ENCODE results near the gene CASP9. TPM values are rescaled to one million over a fixed set of nuclear protein-coding genes. Genes with fewer than 3 reads are reported as not detected.
A peak's percentile ranks its signal among the peaks of the same experiment; 100 is the strongest.
"Not testable (repeated sequence)": the region's sequence is repeated elsewhere in the genome, so short reads cannot be mapped to it uniquely, and the experiment has no call there.

Gene CASP9
- total and polyA plus RNA-seq, 2 experiments from 2014 or later: 14.2 to 17.1 TPM

- Histone ChIP-seq H2AFZ (no peak overlapping the region), H3K9me2 (replicated peaks; ENCODE audit: insufficient read depth) (no peaks in the 10 kb centered on the region), H3K4me2 (no peak overlapping the region), H3K4me3 (no peak overlapping the region), H3K4me1 (ENCODE audit: insufficient read depth) (no peaks in the 10 kb centered on the region), H4K20me1 (ENCODE audit: insufficient read depth, poor library complexity, severe bottlenecking) (no peaks in the 10 kb centered on the region), H3K27ac (no peak overlapping the region), H3K27me3 (no peaks in the 10 kb centered on the region), H3K79me2 (no peaks in the 10 kb centered on the region), H3K36me3 (replicated peaks; ENCODE audit: insufficient read depth, low read depth) (no peaks in the 10 kb centered on the region), H3K9me3 (ENCODE audit: low read depth) (no peaks in the 10 kb centered on the region)
- TF ChIP-seq, protein P1, sequence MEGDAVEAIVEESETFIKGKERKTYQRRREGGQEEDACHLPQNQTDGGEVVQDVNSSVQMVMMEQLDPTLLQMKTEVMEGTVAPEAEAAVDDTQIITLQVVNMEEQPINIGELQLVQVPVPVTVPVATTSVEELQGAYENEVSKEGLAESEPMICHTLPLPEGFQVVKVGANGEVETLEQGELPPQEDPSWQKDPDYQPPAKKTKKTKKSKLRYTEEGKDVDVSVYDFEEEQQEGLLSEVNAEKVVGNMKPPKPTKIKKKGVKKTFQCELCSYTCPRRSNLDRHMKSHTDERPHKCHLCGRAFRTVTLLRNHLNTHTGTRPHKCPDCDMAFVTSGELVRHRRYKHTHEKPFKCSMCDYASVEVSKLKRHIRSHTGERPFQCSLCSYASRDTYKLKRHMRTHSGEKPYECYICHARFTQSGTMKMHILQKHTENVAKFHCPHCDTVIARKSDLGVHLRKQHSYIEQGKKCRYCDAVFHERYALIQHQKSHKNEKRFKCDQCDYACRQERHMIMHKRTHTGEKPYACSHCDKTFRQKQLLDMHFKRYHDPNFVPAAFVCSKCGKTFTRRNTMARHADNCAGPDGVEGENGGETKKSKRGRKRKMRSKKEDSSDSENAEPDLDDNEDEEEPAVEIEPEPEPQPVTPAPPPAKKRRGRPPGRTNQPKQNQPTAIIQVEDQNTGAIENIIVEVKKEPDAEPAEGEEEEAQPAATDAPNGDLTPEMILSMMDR (IDR thresholded peaks at IDR 0.05; ENCODE audit: poor library complexity): no peak
- TF ChIP-seq EZH2 (IDR thresholded peaks at IDR 0.05; ENCODE audit: borderline replicate concordance): no peak
- no peak for TF ChIP-seq EZH2phosphoT487 (IDR thresholded peaks at IDR 0.05; ENCODE audit: low read depth, severe bottlenecking, unreplicated experiment)
- no peak for DNase-seq (ENCODE audit: low spot score)
Observed at GRCh38 chr1:15468145-15468544, 55.9 kb downstream of the CASP9 start.

GRCh38 chr1:15466955-15467625 lies 56.9 kb downstream of the CASP9 start:
- DNase-seq (ENCODE audit: low spot score); H3K4me3 ChIP-seq; H3K9me3 ChIP-seq (ENCODE audit: low read depth); H3K4me1 ChIP-seq (ENCODE audit: insufficient read depth); H3K27me3 ChIP-seq; H3K36me3 ChIP-seq (replicated peaks; ENCODE audit: insufficient read depth, low read depth); H3K79me2 ChIP-seq; H3K9me2 ChIP-seq (replicated peaks; ENCODE audit: insufficient read depth); H3K4me2 ChIP-seq; H3K27ac ChIP-seq; H2AFZ ChIP-seq; H4K20me1 ChIP-seq (ENCODE audit: insufficient read depth, poor library complexity, severe bottlenecking): not testable (repeated sequence)
- 94% methylated on average over 22 of the region's 22 CpGs for WGBS (ENCODE audit: low lambda C conversion rate, missing lambda C conversion rate)

GRCh38 chr1:15465674-15466073 lies 58.3 kb downstream of the CASP9 start:
- H3K9me2 ChIP-seq (replicated peaks; ENCODE audit: insufficient read depth): no peaks in the 10 kb centered on the region
- H4K20me1 ChIP-seq (ENCODE audit: insufficient read depth, poor library complexity, severe bottlenecking): no peaks in the 10 kb centered on the region
- H2AFZ ChIP-seq: no peak overlapping the region
- H3K4me3 ChIP-seq: no peak overlapping the region
- H3K36me3 ChIP-seq (replicated peaks; ENCODE audit: insufficient read depth, low read depth): no peaks in the 10 kb centered on the region
- TF ChIP-seq EZH2phosphoT487 (IDR thresholded peaks at IDR 0.05; ENCODE audit: low read depth, severe bottlenecking, unreplicated experiment): no peak
- TF ChIP-seq, protein P1 (IDR thresholded peaks at IDR 0.05; ENCODE audit: poor library complexity): no peak
- TF ChIP-seq EZH2 (IDR thresholded peaks at IDR 0.05; ENCODE audit: borderline replicate concordance): no peak
- no peaks in the 10 kb centered on the region for H3K9me3 ChIP-seq (ENCODE audit: low read depth)
- H3K4me1 ChIP-seq (ENCODE audit: insufficient read depth): no peaks in the 10 kb centered on the region
- 96% methylated on average over 7 of the region's 7 CpGs for whole genome bisulfite sequencing (ENCODE audit: low lambda C conversion rate, missing lambda C conversion rate)
- no peaks in the 10 kb centered on the region for H3K27me3 ChIP-seq
- H3K4me2 ChIP-seq: no peak overlapping the region
- no peak overlapping the region for H3K27ac ChIP-seq
- H3K79me2 ChIP-seq: no peaks in the 10 kb centered on the region
- DNase-seq (ENCODE audit: low spot score): no peak

DNA sequence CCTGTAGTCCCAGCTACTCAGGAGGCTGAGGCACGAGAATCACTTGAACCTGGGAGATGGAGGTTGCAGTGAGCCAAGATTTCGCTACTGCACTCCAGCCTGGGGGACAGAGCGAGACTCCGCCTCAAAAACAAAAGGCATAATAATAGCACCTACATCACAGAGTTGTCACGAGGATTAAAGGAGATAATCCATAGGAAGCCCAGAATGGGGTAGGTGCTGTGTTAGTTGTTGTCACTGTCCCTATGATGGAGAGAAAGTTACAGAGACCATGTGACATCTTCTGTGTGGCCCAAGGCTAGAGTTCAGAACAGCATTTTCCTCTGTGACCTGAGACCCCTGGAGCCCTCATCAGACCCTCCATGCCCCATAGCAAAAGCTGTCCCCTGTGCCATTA lies 60.1 kb downstream of the CASP9 start:
- H3K27me3 ChIP-seq; H2AFZ ChIP-seq; H3K4me1 ChIP-seq (ENCODE audit: insufficient read depth); H3K9me3 ChIP-seq (ENCODE audit: low read depth); DNase-seq (ENCODE audit: low spot score); H4K20me1 ChIP-seq (ENCODE audit: insufficient read depth, poor library complexity, severe bottlenecking); H3K4me2 ChIP-seq; H3K9me2 ChIP-seq (replicated peaks; ENCODE audit: insufficient read depth); H3K36me3 ChIP-seq (replicated peaks; ENCODE audit: insufficient read depth, low read depth); H3K4me3 ChIP-seq; H3K79me2 ChIP-seq: not testable (repeated sequence)
- 90% methylated on average over 5 of the region's 5 CpGs for WGBS (ENCODE audit: low lambda C conversion rate, missing lambda C conversion rate)
- H3K27ac ChIP-seq: peak overlapping the region; percentile 34

DNA sequence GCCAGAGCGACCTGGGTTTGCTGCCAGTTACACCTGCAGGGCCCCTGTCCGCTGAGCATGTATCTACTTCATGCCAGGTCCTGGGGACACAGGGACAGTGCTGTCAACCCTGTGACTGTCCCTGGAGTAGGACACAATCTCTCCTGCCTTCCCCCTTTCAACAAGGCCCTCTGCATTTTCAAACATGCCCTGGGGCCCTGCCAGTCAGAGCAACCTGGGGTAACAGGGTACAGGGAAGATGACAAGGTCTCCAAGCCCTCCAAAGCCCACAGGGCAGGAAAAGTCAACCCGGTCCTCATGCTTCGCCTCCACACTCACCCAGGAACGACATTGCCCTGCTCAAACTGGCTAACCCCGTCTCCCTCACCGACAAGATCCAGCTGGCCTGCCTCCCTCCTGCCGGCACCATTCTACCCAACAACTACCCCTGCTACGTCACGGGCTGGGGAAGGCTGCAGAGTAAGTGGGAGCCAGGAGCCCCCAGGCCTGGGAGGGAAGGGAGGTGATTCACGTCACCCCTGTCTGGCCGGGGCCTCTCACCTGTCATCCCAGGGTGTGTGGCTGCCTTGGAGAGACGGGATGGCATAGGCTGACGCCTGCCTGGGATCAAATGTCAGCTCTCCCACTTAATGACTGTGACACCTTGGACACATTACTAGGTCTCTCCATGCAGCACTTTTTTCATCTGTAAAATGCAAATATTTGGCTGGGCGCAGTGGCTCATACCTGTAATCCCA lies 60.8 kb downstream of the CASP9 start:
- H3K27ac ChIP-seq; H3K9me2 ChIP-seq (replicated peaks; ENCODE audit: insufficient read depth); DNase-seq (ENCODE audit: low spot score); H3K4me3 ChIP-seq; H3K79me2 ChIP-seq; H3K27me3 ChIP-seq; H3K4me2 ChIP-seq; H3K36me3 ChIP-seq (replicated peaks; ENCODE audit: insufficient read depth, low read depth); H4K20me1 ChIP-seq (ENCODE audit: insufficient read depth, poor library complexity, severe bottlenecking); H2AFZ ChIP-seq; H3K9me3 ChIP-seq (ENCODE audit: low read depth); H3K4me1 ChIP-seq (ENCODE audit: insufficient read depth): not testable (repeated sequence)
- WGBS (ENCODE audit: low lambda C conversion rate, missing lambda C conversion rate): 65% methylated on average over 15 of the region's 15 CpGs
